Endothelial cell of umbilical vein (primary cell): Measurements from ENCODE around the gene HSBP1. TPM values are rescaled to one million over a fixed set of nuclear protein-coding genes. Genes with fewer than 3 reads are reported as not detected.

Experiments used
- BruUV-seq: library from RNA; stranded (reverse); fragments of 400-500 nt; replicated peaks from 2 replicates; lab custom pipeline; 2021; lab: Mats Ljungman, UMichigan
- CTCF ChIA-PET: fragments of 300-600, 350-600 bp; sonication (Branson Sonifier 250); formaldehyde crosslinking; loops from one replicate; lab custom pipeline; 2021; ENCODE audit warnings: antibody characterized with exemption, inconsistent platforms; lab: Charles Lee
- POLR2A ChIA-PET: fragments of 300-600, 350-600 bp; sonication (Branson Sonifier 250); formaldehyde crosslinking; loops from one replicate; lab custom pipeline; 2021; ENCODE audit warnings: antibody characterized with exemption, inconsistent platforms; lab: Charles Lee
- DNase-seq: peaks from one replicate; pipeline ENCODE4 v3.0.0-alpha.2; 2011; ENCODE audit warnings: low read depth, low spot score
- FAIRE-seq: peaks from 2 replicates; lab custom pipeline; 2011; peaks lifted over from hg19 to GRCh38; lab: Jason Lieb, UNC
- H2AFZ ChIP-seq: 2 replicates; pipeline ENCODE4 v1.6.0; 2012; ENCODE audit warnings: low read depth, low read length, control low read depth, inconsistent platforms
- H3K27ac ChIP-seq: 2 replicates; pipeline ENCODE4 v1.5.1; 2011; ENCODE audit warnings: low read depth, mild to moderate bottlenecking, control low read depth, low read length, moderate library complexity; ENCODE audit not compliant: insufficient read depth
- H3K27me3 ChIP-seq, 2 experiments: 2 replicates each; pipeline versions ENCODE4 v1.6.0 to v1.6.1; 2011; ENCODE audit warnings: low read length in 2 of 2, mixed read lengths in 1 of 2; ENCODE audit not compliant: control insufficient read depth in 2 of 2, insufficient read depth in 2 of 2
- H3K36me3 ChIP-seq, 2 experiments: 2 replicates in 1 of 2; 3 replicates in 1 of 2; pipeline ENCODE4 v1.5.1; 2011; ENCODE audit warnings: low read length in 2 of 2, mild to moderate bottlenecking in 1 of 2, moderate library complexity in 1 of 2; ENCODE audit not compliant: control insufficient read depth in 2 of 2, insufficient read depth in 2 of 2; ENCODE audit errors: extremely low read depth in 1 of 2
- H3K4me1 ChIP-seq: 3 replicates; pipeline ENCODE4 v1.5.1; 2011; ENCODE audit warnings: mild to moderate bottlenecking, low read length; ENCODE audit not compliant: control insufficient read depth, insufficient read depth; ENCODE audit errors: extremely low read depth
- H3K4me2 ChIP-seq: 2 replicates; pipeline ENCODE4 v1.6.1; 2011; ENCODE audit warnings: low read length, control low read depth, mixed read lengths; ENCODE audit not compliant: insufficient read depth
- H3K4me3 ChIP-seq, 3 experiments: fragments of 200-600 bp in 1 of 3; sonication (generic), shearing (Covaris generic) in 1 of 3; replicated peaks in 1 of 3; 2 replicates each; pipeline ENCODE4 v1.5.1; 2011 to 2016; ENCODE audit warnings: control low read depth in 3 of 3, low read length in 3 of 3, mild to moderate bottlenecking in 2 of 3, inconsistent platforms in 1 of 3, low read depth in 1 of 3, moderate library complexity in 1 of 3; ENCODE audit not compliant: insufficient read depth in 1 of 3
- H3K79me2 ChIP-seq: 2 replicates; pipeline ENCODE4 v1.6.0; 2012; ENCODE audit warnings: low read length, inconsistent platforms; ENCODE audit not compliant: control insufficient read depth, insufficient read depth
- H3K9ac ChIP-seq: replicated peaks from 2 replicates; pipeline ENCODE3; 2011; ENCODE audit warnings: low read length, control low read depth; ENCODE audit not compliant: insufficient read depth; ENCODE audit errors: extremely low read depth
- H3K9me1 ChIP-seq: replicated peaks from 3 replicates; pipeline ENCODE4 v1.6.0; 2011; ENCODE audit warnings: mild to moderate bottlenecking, low read length; ENCODE audit not compliant: control insufficient read depth, insufficient read depth; ENCODE audit errors: extremely low read depth
- H3K9me3 ChIP-seq: replicated peaks from 2 replicates; pipeline ENCODE4 v1.5.1; 2012; ENCODE audit warnings: low read length, inconsistent platforms; ENCODE audit not compliant: control insufficient read depth, insufficient read depth
- H4K20me1 ChIP-seq: replicated peaks from 2 replicates; pipeline ENCODE3; 2011; ENCODE audit warnings: mild to moderate bottlenecking, low read length; ENCODE audit not compliant: control insufficient read depth, insufficient read depth; ENCODE audit errors: extremely low read depth
- EZH2 ChIP-seq: IDR thresholded peaks from 2 replicates; pipeline ENCODE4 v1.6.1; 2012; ENCODE audit warnings: borderline replicate concordance, low read depth, mild to moderate bottlenecking, moderate library complexity, low read length, inconsistent platforms; ENCODE audit not compliant: severe bottlenecking
- FOS ChIP-seq: IDR thresholded peaks from 2 replicates; pipeline ENCODE4 v1.6.1; 2011; ENCODE audit warnings: mild to moderate bottlenecking, low read length, moderate library complexity, borderline replicate concordance; ENCODE audit not compliant: insufficient read depth
- GATA2 ChIP-seq: IDR thresholded peaks from 2 replicates; pipeline ENCODE4 v1.7.0; 2011; ENCODE audit warnings: low read depth, mild to moderate bottlenecking, moderate library complexity, mixed read lengths, low read length; ENCODE audit not compliant: insufficient read length, insufficient read depth
- JUN ChIP-seq: IDR thresholded peaks from 2 replicates; pipeline ENCODE4 v1.6.1; 2011; ENCODE audit warnings: borderline replicate concordance, low read depth; ENCODE audit not compliant: insufficient read length, insufficient read depth
- MYC ChIP-seq: IDR thresholded peaks from one replicate; pipeline ENCODE4 v1.6.1; 2011; ENCODE audit warnings: mild to moderate bottlenecking, low read depth, low read length
- POLR2A ChIP-seq: IDR thresholded peaks from 2 replicates; pipeline ENCODE4 v1.6.1; 2012; ENCODE audit warnings: low read depth, mild to moderate bottlenecking, control low read depth, low read length
- POLR2AphosphoS5 ChIP-seq: IDR thresholded peaks from 2 replicates; pipeline ENCODE4 v1.6.1; 2012; ENCODE audit warnings: low read depth, mild to moderate bottlenecking, control low read depth, low read length, moderate library complexity; ENCODE audit not compliant: insufficient read depth
- dilution Hi-C: fragments of 300-500 bp; cut with MboI; formaldehyde crosslinking; loops from one replicate; pipeline ENCODE4 v1.15.0; 2019; ENCODE audit warnings: low sequenced_read_pairs; ENCODE audit not compliant: extremely low pct_ligation_motif_present
- intact Hi-C: fragments of 100-400 bp; cut with micrococcal nuclease; formaldehyde crosslinking; loops from one replicate; pipeline ENCODE4 v1.10.0; 2022
- polyA plus RNA-seq, 4 experiments: library from polyadenylated mRNA; depleted of rRNA in 3 of 4; stranded (reverse) in 3 of 4; unstranded in 1 of 4; fragments of >200 nt; gene quantifications; 2 replicates each; pipeline versions ENCODE4 v1.2.1 to v1.2.3, GENCODE V29; 2011 to 2012; ENCODE audit warnings: missing spikeins in 1 of 4
- total RNA-seq: library from RNA; stranded (reverse); gene quantifications from 2 replicates; pipeline ENCODE4 v1.2.3, GENCODE V29; 2021
- TF ChIP-seq, protein P1 (sequence below), 2 donors: IDR thresholded peaks; 1 replicate in 1 of 2; 2 replicates in 1 of 2; pipeline ENCODE4 v1.5.1; 2011; ENCODE audit warnings: low read length in 2 of 2, mild to moderate bottlenecking in 2 of 2, moderate library complexity in 2 of 2, control low read depth in 1 of 2, inconsistent platforms in 1 of 2, low read depth in 1 of 2; ENCODE audit not compliant: insufficient read depth in 1 of 2; ENCODE audit errors: extremely low read depth in 1 of 2
- TF ChIP-seq, protein P2 (sequence below): IDR thresholded peaks from 2 replicates; pipeline ENCODE4 v1.6.1; 2011; ENCODE audit not compliant: insufficient read depth, insufficient read length

The HSBP1 gene
- total and polyA plus RNA-seq, 2 donors (not counting 3 experiments of a cell fraction or from before 2014, with no cell fraction given): 40.8 to 136 TPM

DNA sequence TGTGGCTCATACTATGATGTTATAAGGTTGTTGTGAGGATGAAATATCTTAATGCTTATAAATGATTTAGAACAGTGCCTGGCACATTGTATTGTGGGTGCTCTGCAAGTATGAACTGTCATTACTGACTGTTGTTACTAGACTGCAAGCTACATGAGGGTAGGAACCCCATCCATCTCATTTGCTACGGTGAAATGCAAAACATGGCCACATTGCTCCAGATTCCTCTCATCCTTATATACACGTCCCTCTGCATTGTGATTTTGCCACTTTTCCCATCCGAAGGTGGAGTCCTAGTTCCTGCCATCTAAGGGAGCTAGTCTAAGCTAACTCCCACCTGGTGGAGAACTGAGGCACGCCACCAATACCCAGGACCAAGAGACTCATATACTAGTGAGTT lies 29.8 kb downstream of the HSBP1 start:
- BruUV-seq: no TSS peak
- FAIRE-seq (no peak), DNase-seq (no peak)
- no peaks in the 10 kb centered on the region for H4K20me1 ChIP-seq
- no peaks in the 10 kb centered on the region for H3K79me2 ChIP-seq
- H3K4me1 ChIP-seq: peaks cover 17% of the 10 kb centered on the region
- H3K9ac ChIP-seq: no peak overlapping the region
- ChIA-PET POLR2A (no interaction called here), CTCF (no interaction called here)
- H2AFZ ChIP-seq: no peak overlapping the region
- no peaks in the 10 kb centered on the region for H3K9me3 ChIP-seq
- dilution Hi-C loops (no loop called here), intact Hi-C loops (loop anchor here (2.0 to 5.0 kb wide), 2 partner anchors 29 to 60 kb away; partner anchors contain the start of gene MLYCD)
- H3K4me3 ChIP-seq: no peak overlapping the region
- no peaks in the 10 kb centered on the region for H3K36me3 ChIP-seq
- H3K9me1 ChIP-seq: no peaks in the 10 kb centered on the region
- H3K4me2 ChIP-seq: no peak overlapping the region
- no peak overlapping the region for H3K27ac ChIP-seq
- peaks cover 0 to 2% of the 10 kb centered on the region in 2 experiments for H3K27me3 ChIP-seq
- TF ChIP-seq, protein P1, sequence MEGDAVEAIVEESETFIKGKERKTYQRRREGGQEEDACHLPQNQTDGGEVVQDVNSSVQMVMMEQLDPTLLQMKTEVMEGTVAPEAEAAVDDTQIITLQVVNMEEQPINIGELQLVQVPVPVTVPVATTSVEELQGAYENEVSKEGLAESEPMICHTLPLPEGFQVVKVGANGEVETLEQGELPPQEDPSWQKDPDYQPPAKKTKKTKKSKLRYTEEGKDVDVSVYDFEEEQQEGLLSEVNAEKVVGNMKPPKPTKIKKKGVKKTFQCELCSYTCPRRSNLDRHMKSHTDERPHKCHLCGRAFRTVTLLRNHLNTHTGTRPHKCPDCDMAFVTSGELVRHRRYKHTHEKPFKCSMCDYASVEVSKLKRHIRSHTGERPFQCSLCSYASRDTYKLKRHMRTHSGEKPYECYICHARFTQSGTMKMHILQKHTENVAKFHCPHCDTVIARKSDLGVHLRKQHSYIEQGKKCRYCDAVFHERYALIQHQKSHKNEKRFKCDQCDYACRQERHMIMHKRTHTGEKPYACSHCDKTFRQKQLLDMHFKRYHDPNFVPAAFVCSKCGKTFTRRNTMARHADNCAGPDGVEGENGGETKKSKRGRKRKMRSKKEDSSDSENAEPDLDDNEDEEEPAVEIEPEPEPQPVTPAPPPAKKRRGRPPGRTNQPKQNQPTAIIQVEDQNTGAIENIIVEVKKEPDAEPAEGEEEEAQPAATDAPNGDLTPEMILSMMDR (IDR thresholded peaks at IDR 0.05; ENCODE audit: extremely low read depth in 1 of 2, insufficient read depth in 1 of 2, low read depth in 1 of 2, low read length in 2 of 2): no peak
- TF ChIP-seq EZH2 (no peak), POLR2A (no peak), MYC (no peak), FOS (no peak), GATA2 (no peak), POLR2AphosphoS5 (no peak), JUN (no peak)
- TF ChIP-seq, protein P2, sequence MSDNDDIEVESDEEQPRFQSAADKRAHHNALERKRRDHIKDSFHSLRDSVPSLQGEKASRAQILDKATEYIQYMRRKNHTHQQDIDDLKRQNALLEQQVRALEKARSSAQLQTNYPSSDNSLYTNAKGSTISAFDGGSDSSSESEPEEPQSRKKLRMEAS: no peak
